Measurements from ENCODE around the gene CCT6A. TPM values are rescaled to one million over a fixed set of nuclear protein-coding genes. Genes with fewer than 3 reads are reported as not detected.
"Not testable (repeated sequence)": the region's sequence is repeated elsewhere in the genome, so short reads cannot be mapped to it uniquely, and the experiment has no call there.

Gene CCT6A
- total and polyA plus RNA-seq, 2 of the 4 experiments (the other 2 are of a cell fraction): 135 to 265 TPM

DNA sequence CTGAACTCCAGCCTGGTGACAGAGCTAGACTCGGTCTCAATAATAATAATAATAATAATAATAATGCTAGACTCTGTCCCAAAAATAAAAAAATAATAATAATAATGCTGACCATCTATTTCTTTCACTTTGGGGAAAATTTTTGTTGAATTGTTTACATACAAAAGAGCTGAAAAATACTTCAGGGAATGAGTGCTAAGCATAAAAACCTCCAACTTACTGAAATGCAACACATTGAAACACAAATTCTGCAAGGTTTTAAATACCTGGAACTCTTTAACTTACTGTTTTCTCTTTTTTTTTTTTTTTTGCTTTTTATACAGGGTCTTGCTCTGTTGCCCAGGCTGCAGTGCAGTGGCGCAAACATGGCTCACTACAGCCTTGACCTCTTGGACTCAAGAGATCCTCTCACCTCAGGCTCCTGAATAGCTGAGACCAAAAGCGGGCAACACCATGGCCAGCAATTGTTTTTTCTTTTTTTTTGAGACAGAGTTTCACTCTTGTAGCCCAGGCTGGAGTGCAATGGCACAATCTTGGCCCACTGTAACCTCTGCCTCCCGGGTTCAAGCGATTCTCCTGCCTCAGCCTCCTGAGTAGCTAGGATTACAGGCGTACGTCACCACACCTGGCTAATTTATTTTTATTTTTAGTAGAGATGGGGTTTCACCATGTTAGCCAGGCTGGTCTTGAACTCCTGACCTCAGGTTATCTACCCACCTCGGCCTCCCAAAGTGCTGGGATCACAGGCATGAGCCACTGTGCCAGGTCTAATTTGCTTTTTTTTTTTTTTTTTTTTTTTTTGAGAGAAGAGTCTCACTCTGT, 46.8 kb downstream of the CCT6A start:
- POLR2A ChIA-PET (ENCODE audit: unreplicated experiment); intact Hi-C loops (cut with micrococcal nuclease); H3K14ac ChIP-seq (replicated peaks; ENCODE audit: low read depth, low read length); H3K9ac ChIP-seq (ENCODE audit: low read depth, low read length); H3K18ac ChIP-seq (ENCODE audit: low read depth, low read length); H2BK15ac ChIP-seq (ENCODE audit: low read depth, low read length); H3K4me1 ChIP-seq (ENCODE audit: control insufficient read depth, insufficient read depth, low read length); H2BK20ac ChIP-seq (ENCODE audit: low read depth, low read length); H3K27me3 ChIP-seq (ENCODE audit: control insufficient read depth, insufficient read depth, low read length); H3K27ac ChIP-seq (ENCODE audit: insufficient read depth, low read length); H4K8ac ChIP-seq (ENCODE audit: low read depth in 2 of 2, low read length in 2 of 2); H3K56ac ChIP-seq (ENCODE audit: extremely low read depth, insufficient read depth, low read length); dilution Hi-C loops (cut with HindIII; ENCODE audit: low sequenced_read_pairs, unreplicated experiment); H2AFZ ChIP-seq (replicated peaks; ENCODE audit: low read length, poor library complexity); H3K23ac ChIP-seq (ENCODE audit: low read depth, low read length); H3K9me3 ChIP-seq (ENCODE audit: control insufficient read depth, insufficient read depth, low read length); H2BK5ac ChIP-seq (ENCODE audit: low read depth, low read length, poor library complexity, severe bottlenecking); H2BK120ac ChIP-seq (ENCODE audit: low read depth, low read length); H3K4me2 ChIP-seq (ENCODE audit: low read depth, low read length); H4K20me1 ChIP-seq (ENCODE audit: insufficient read depth, low read length); H4K91ac ChIP-seq (ENCODE audit: insufficient read depth, low read depth, low read length); H3K9me1 ChIP-seq (ENCODE audit: insufficient read depth, low read length); DNase-seq; ATAC-seq (ENCODE audit: low read depth); H3K4ac ChIP-seq (ENCODE audit: low read depth, low read length); H2AK5ac ChIP-seq (ENCODE audit: low read depth, low read length); H2AK9ac ChIP-seq (replicated peaks; ENCODE audit: low read depth, low read length, poor library complexity); H3K4me3 ChIP-seq (ENCODE audit: insufficient read depth, low read depth, low read length); H4K5ac ChIP-seq (ENCODE audit: low read depth, low read length); BruUV-seq (replicated peaks): not testable (repeated sequence)
- in situ Hi-C loops (cut with MboI; ENCODE audit: low sequenced_read_pairs): loop anchor here (25.0 kb wide), 2 partner anchors 811 to 1336 kb away; partner anchors contain the start of gene SEC61G
- WGBS, 2 experiments (ENCODE audit: extremely low coverage in 2 of 2, insufficient read length in 1 of 2): 86% methylated on average over 1 of the region's 8 CpGs; no CpG with 5 or more reads in 1 of the 2 experiments
- CTCF ChIA-PET: interaction anchor here (1.0 kb wide), 1 partner anchor 19 kb away, joined by 4 read pairs; no protein-coding TSS in a partner anchor
- peaks cover 0 to 11% of the 10 kb centered on the region in 2 experiments; a peak in 3 of 4 replicates for H3K79me1 ChIP-seq (ENCODE audit: low read depth in 1 of 2, low read length in 2 of 2)
- peaks cover 24% of the 10 kb centered on the region for H3K36me3 ChIP-seq (ENCODE audit: control insufficient read depth, insufficient read depth, low read length)
